EL (cell line): ENCODE data around the gene TPST2.

Experiments used
- DNase-seq: peaks from one replicate; pipeline ENCODE4 v3.0.0-alpha.2; 2016

TPST2 gene

GRCh38 chr22:26553056-26553752 lies 36.7 kb downstream of the TPST2 start:
- peak; percentile 89 for DNase-seq

GRCh38 chr22:26552466-26552865 lies 37.5 kb downstream of the TPST2 start:
- DNase-seq: peak; percentile 38

GRCh38 chr22:26551568-26551967 lies 38.4 kb downstream of the TPST2 start:
- DNase-seq: no peak

- peak; percentile 99 for DNase-seq
These were observed 39.4 kb downstream of the TPST2 start for GRCh38 chr22:26550498-26551033.

GRCh38 chr22:26549902-26550497 lies 39.9 kb downstream of the TPST2 start:
- no peak for DNase-seq

GRCh38 chr22:26548984-26549383 lies 40.9 kb downstream of the TPST2 start:
- DNase-seq: no peak

- DNase-seq: no peak
These were observed 41.6 kb downstream of the TPST2 start for GRCh38 chr22:26548303-26548702.

- no peak for DNase-seq
These were observed 42.1 kb downstream of the TPST2 start for GRCh38 chr22:26547837-26548236.

- DNase-seq: peak; percentile 13
These were observed 42.5 kb downstream of the TPST2 start for GRCh38 chr22:26547426-26547825.

- no peak for DNase-seq
These were observed 43.6 kb downstream of the TPST2 start for GRCh38 chr22:26546282-26546681.

- no peak for DNase-seq
These were observed 44.1 kb downstream of the TPST2 start for GRCh38 chr22:26545827-26546226.

- DNase-seq: no peak
These were observed 44.5 kb downstream of the TPST2 start for GRCh38 chr22:26545385-26545784.

- DNase-seq: no peak
These were observed 45.4 kb downstream of the TPST2 start for GRCh38 chr22:26544489-26544888.

GRCh38 chr22:26542831-26543230 lies 47.1 kb downstream of the TPST2 start:
- no peak for DNase-seq

GRCh38 chr22:26541167-26541819 lies 48.6 kb downstream of the TPST2 start:
- DNase-seq: no peak

GRCh38 chr22:26540119-26540518 lies 49.8 kb downstream of the TPST2 start:
- no peak for DNase-seq

GRCh38 chr22:26536762-26537134 lies 53.2 kb downstream of the TPST2 start:
- no peak for DNase-seq

- no peak for DNase-seq
These were observed 53.7 kb downstream of the TPST2 start for GRCh38 chr22:26536056-26536761.

GRCh38 chr22:26535603-26535908 lies 54.4 kb downstream of the TPST2 start:
- no peak for DNase-seq

- no peak for DNase-seq
These were observed 54.9 kb downstream of the TPST2 start for GRCh38 chr22:26534874-26535602.

GRCh38 chr22:26534171-26534855 lies 55.6 kb downstream of the TPST2 start:
- DNase-seq: no peak

- peak; percentile 22 for DNase-seq
These were observed 60.6 kb downstream of the TPST2 start for GRCh38 chr22:26529345-26529744.
